B cell (primary cell): Measurements from ENCODE around the gene CLEC4G. TPM values are rescaled to one million over a fixed set of nuclear protein-coding genes. Genes with fewer than 3 reads are reported as not detected.

Source experiments
- ATAC-seq: fragments of 200-7000 bp; cut with Tn5 transposase; one replicate; pipeline ENCODE4 v1.10.0; 2021; ENCODE audit warnings: low read depth, mild to moderate bottlenecking, moderate number of reproducible peaks, moderate library complexity
- CTCF ChIA-PET: fragments of 350-600 bp; sonication (Branson Sonifier 250); formaldehyde crosslinking; loops from one replicate; lab custom pipeline; 2021; ENCODE audit warnings: antibody characterized with exemption, inconsistent platforms; lab: Charles Lee
- POLR2A ChIA-PET: fragments of 350-600 bp; sonication (Branson Sonifier 250); formaldehyde crosslinking; loops from one replicate; lab custom pipeline; 2021; ENCODE audit warnings: antibody characterized with exemption; lab: Charles Lee
- DNase-seq: peaks from one replicate; pipeline ENCODE4 v3.0.0; 2013
- H2AFZ ChIP-seq: 2 replicates; pipeline ENCODE4 v1.6.1; 2012; ENCODE audit warnings: mild to moderate bottlenecking, low read depth, low read length; ENCODE audit not compliant: insufficient read depth, poor library complexity, severe bottlenecking
- H3K27ac ChIP-seq, 2 donors: 1 replicate in 1 of 2; 2 replicates in 1 of 2; pipeline ENCODE4 v1.5.1; 2012 to 2013; ENCODE audit warnings: low read length in 2 of 2, mild to moderate bottlenecking in 2 of 2, moderate library complexity in 1 of 2
- H3K27me3 ChIP-seq, 4 experiments: fragments of 200-600 bp in 1 of 4; sonication (generic) in 1 of 4; replicated peaks in 1 of 4; 1 replicate in 2 of 4; 2 replicates in 2 of 4; pipeline versions ENCODE4 v1.6.1 to v1.7.0; 2013 to 2016; ENCODE audit warnings: low read length in 3 of 4, mild to moderate bottlenecking in 2 of 4, mixed read lengths in 1 of 4, moderate library complexity in 1 of 4; ENCODE audit not compliant: insufficient read depth in 4 of 4, control insufficient read depth in 3 of 4; ENCODE audit errors: control extremely low read depth in 1 of 4
- H3K36me3 ChIP-seq, 2 experiments: replicated peaks in 1 of 2; 1 replicate in 1 of 2; 2 replicates in 1 of 2; pipeline versions ENCODE4 v1.6.1 to v1.7.1; 2013; ENCODE audit warnings: low read length in 1 of 2; ENCODE audit not compliant: insufficient read depth in 2 of 2, control insufficient read depth in 1 of 2; ENCODE audit errors: control extremely low read depth in 1 of 2, extremely low read depth in 1 of 2
- H3K4me1 ChIP-seq, 2 donors: fragments of 200-600 bp in 1 of 2; sonication (generic) in 1 of 2; 1 replicate in 1 of 2; 2 replicates in 1 of 2; pipeline versions ENCODE4 v1.5.1 to v1.6.1; 2013 to 2017; ENCODE audit warnings: low read length in 2 of 2; ENCODE audit not compliant: control insufficient read depth in 2 of 2, insufficient read depth in 2 of 2
- H3K4me2 ChIP-seq: replicated peaks from 2 replicates; pipeline ENCODE3; 2012; ENCODE audit warnings: mild to moderate bottlenecking, low read depth, low read length; ENCODE audit not compliant: poor library complexity, severe bottlenecking
- H3K4me3 ChIP-seq, 5 experiments: fragments of 200-600 bp in 1 of 5; sonication (generic) in 1 of 5; 1 replicate in 3 of 5; 2 replicates in 2 of 5; pipeline versions ENCODE4 v1.5.1 to v1.7.0; 2011 to 2016; ENCODE audit warnings: low read length in 4 of 5, mild to moderate bottlenecking in 4 of 5, low read depth in 2 of 5, control low read depth in 1 of 5, moderate library complexity in 1 of 5; ENCODE audit not compliant: insufficient read depth in 1 of 5; ENCODE audit errors: control extremely low read depth in 1 of 5, extremely low read depth in 1 of 5
- H3K79me2 ChIP-seq: fragments of 200-600 bp; sonication (generic); one replicate; pipeline ENCODE4 v1.6.0; 2016; ENCODE audit warnings: low read length; ENCODE audit not compliant: control insufficient read depth, insufficient read depth
- H3K9ac ChIP-seq: fragments of 200-600 bp; sonication (generic); 2 replicates; pipeline ENCODE4 v1.6.1; 2017; ENCODE audit warnings: mild to moderate bottlenecking, low read length, moderate library complexity
- H3K9me3 ChIP-seq, 3 donors: one replicate each; pipeline versions ENCODE4 v1.6.1 to v1.7.1; 2013; ENCODE audit warnings: low read length in 2 of 3; ENCODE audit not compliant: control insufficient read depth in 2 of 3, insufficient read depth in 1 of 3; ENCODE audit errors: control extremely low read depth in 1 of 3
- H4K20me1 ChIP-seq: 2 replicates; pipeline ENCODE4 v1.6.0; 2012; ENCODE audit warnings: mild to moderate bottlenecking, low read length; ENCODE audit not compliant: insufficient read depth, control insufficient read depth, poor library complexity, severe bottlenecking
- H3K27ac Mint-ChIP-seq: one replicate; pipeline ENCODE4 v1.8.0; 2021; ENCODE audit warnings: mixed read lengths
- H3K27me3 Mint-ChIP-seq: one replicate; pipeline ENCODE4 v1.8.0; 2021; ENCODE audit warnings: mixed read lengths
- H3K4me1 Mint-ChIP-seq: one replicate; pipeline ENCODE4 v1.8.0; 2021; ENCODE audit warnings: mixed read lengths
- H3K4me3 Mint-ChIP-seq: one replicate; pipeline ENCODE4 v1.8.0; 2021; ENCODE audit warnings: mixed read lengths
- H3K9me3 Mint-ChIP-seq: one replicate; pipeline ENCODE4 v1.8.0; 2022; ENCODE audit warnings: mixed read lengths; ENCODE audit not compliant: insufficient read depth
- CTCF ChIP-seq: fragments of 200-600 bp; IDR thresholded peaks from one replicate; pipeline ENCODE4 v1.8.0; 2022; ENCODE audit warnings: antibody characterized with exemption, mild to moderate bottlenecking
- EZH2 ChIP-seq: IDR thresholded peaks from 2 replicates; pipeline ENCODE4 v1.6.1; 2012; ENCODE audit warnings: borderline replicate concordance, low read depth, mild to moderate bottlenecking, moderate library complexity, low read length; ENCODE audit not compliant: insufficient read depth, poor library complexity, severe bottlenecking
- WGBS: methylation state at CpG from one replicate; pipeline ENCODE4 v1.1.5; 2013; ENCODE audit warnings: missing lambda C conversion rate; ENCODE audit not compliant: insufficient coverage; 5-methylcytosine and 5-hydroxymethylcytosine counted together
- intact Hi-C: fragments of 100-400 bp; cut with micrococcal nuclease; formaldehyde crosslinking; loops from one replicate; pipeline ENCODE4 v1.10.0; 2022
- polyA plus RNA-seq: library from polyadenylated mRNA; depleted of rRNA; stranded (reverse); fragments of >200 nt; gene quantifications from 2 replicates; pipeline ENCODE4 v1.2.3, GENCODE V29; 2012
- total RNA-seq, 2 donors: library from RNA; stranded (reverse); fragments of 120-200 nt in 1 of 2; gene quantifications; 1 replicate in 1 of 2; 2 replicates in 1 of 2; pipeline versions ENCODE4 v1.2.3 to v1.2.4, GENCODE V29; 2013 to 2022

Gene CLEC4G
- total and polyA plus RNA-seq, 2 donors (not counting 1 experiment from before 2014, with no cell fraction given) = 1.3 TPM; not detected in 1

- Histone ChIP-seq H2AFZ (no peak overlapping the region), H4K20me1 (no peaks in the 10 kb centered on the region), H3K4me3 (no peak overlapping the region), H3K36me3 (no peaks in the 10 kb centered on the region), H3K9ac (no peak overlapping the region), H3K27me3 (peaks cover 0 to 19% (median 6%) of the 10 kb centered on the region in 4 experiments), H3K9me3 (peaks cover 0 to 10% (median 0%) of the 10 kb centered on the region in 3 donors), H3K79me2 (no peaks in the 10 kb centered on the region), H3K4me1 (peaks cover 14 to 24% of the 10 kb centered on the region in 2 donors), H3K27ac (no peak overlapping the region), H3K4me2 (no peak overlapping the region)
- intact Hi-C loops = no loop called here
- no peak for DNase-seq
- CTCF ChIA-PET = interaction anchor here (1.2 kb wide), 1 partner anchor 54 kb away, joined by 3 read pairs; the partner anchor contains the start of gene TRAPPC5
- no peak for TF ChIP-seq EZH2
- no peak for TF ChIP-seq CTCF
- Mint-ChIP-seq H3K4me3 (no peak overlapping the region), H3K4me1 (peaks cover 23% of the 10 kb centered on the region), H3K27ac (no peak overlapping the region), H3K9me3 (no peaks in the 10 kb centered on the region), H3K27me3 (peaks cover 9% of the 10 kb centered on the region)
- POLR2A ChIA-PET = no interaction called here
- 79% methylated on average over 9 of the region's 12 CpGs for WGBS
- no peak for ATAC-seq
Measured at GRCh38 chr19:7734220-7735203, 2.6 kb upstream of the CLEC4G start.

DNA sequence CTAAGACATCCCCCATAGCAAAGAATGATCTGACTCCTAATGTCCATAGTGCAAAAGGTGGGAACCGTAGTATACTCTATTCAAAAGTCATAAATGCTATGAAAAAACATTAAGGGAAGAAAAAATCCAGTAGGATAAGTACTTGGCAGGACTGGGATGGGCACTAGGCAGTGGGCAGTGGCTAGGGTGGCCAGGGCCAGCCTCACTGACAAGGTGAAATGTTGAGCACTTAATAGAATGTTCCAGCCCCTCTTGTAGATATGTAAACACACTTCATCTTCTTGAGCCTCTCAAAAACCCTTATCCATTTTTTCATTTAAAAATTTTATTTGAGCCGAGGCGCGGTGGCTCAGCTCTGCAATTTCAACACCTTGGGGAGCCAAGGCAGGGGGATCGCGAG is 1.5 kb upstream of the CLEC4G start:
- peaks cover 0 to 16% (median 0%) of the 10 kb centered on the region in 3 donors for H3K9me3 ChIP-seq
- no peak for TF ChIP-seq CTCF
- TF ChIP-seq EZH2 = no peak
- ChIA-PET CTCF (no interaction called here), POLR2A (no interaction called here)
- H3K27me3 ChIP-seq = peaks cover 0 to 30% (median 14%) of the 10 kb centered on the region in 4 experiments
- no peaks in the 10 kb centered on the region for H3K36me3 ChIP-seq
- Mint-ChIP-seq H3K4me1 (peaks cover 30% of the 10 kb centered on the region), H3K9me3 (no peaks in the 10 kb centered on the region), H3K27me3 (peaks cover 17% of the 10 kb centered on the region), H3K4me3 (no peak overlapping the region), H3K27ac (no peak overlapping the region)
- H3K79me2 ChIP-seq = no peaks in the 10 kb centered on the region
- ATAC-seq (no peak), DNase-seq (no peak)
- no peaks in the 10 kb centered on the region for H4K20me1 ChIP-seq
- intact Hi-C loops = no loop called here
- peaks cover 26 to 36% of the 10 kb centered on the region in 2 donors for H3K4me1 ChIP-seq
- no peak overlapping the region for H3K27ac ChIP-seq
- no peak overlapping the region for H3K4me3 ChIP-seq
- WGBS = 67% methylated on average over 3 of the region's 6 CpGs
- H3K4me2 ChIP-seq = no peak overlapping the region
- no peak overlapping the region for H2AFZ ChIP-seq
- H3K9ac ChIP-seq = no peak overlapping the region
